HG03469 (cell line): Measurements from ENCODE around the gene DBNDD2.

Experiments
- ATAC-seq: cut with Tn5 transposase; IDR thresholded peaks from one replicate; pipeline ENCODE4 v1.9.1; 2021; ENCODE audit warnings: mild to moderate bottlenecking, moderate library complexity, moderate number of reproducible peaks; ENCODE audit not compliant: unreplicated experiment

Gene DBNDD2

DNA sequence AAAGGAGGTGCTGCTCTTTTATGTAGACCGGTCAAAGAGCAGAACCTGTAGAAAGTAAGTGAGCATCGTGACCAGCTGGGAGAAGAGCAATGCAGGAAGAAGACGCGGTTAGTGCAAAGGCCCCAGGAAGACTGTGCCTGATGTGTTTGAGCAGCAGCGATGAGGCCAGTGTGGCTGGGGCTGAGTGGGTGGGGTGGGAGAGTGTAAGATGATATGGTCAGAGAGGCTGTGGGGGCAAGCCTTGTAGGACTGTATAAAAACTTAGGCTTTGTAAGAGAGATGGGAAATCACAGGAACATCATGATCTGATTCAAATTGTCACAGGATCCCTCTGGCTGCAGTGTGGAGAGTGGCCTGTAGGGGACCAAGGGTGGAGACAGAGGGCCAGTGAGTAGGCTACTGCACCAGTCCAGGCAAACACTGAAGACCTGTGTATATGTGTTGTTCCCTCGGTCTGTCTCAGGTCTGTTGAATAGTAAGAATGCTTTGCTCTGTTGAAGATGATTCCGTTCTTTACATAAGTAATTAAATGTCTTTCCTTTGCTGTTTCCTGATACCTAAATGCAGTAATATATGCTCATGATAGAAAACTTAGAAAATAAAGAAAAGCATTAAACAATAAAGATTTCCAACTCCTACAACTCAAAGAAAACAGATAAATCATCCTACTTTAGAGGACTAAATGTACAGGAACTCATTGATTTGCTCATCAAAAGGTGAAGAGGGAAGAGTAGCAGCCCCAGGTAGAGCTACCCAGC lies 37.9 kb downstream of the DBNDD2 start:
- no peak for ATAC-seq

DNA sequence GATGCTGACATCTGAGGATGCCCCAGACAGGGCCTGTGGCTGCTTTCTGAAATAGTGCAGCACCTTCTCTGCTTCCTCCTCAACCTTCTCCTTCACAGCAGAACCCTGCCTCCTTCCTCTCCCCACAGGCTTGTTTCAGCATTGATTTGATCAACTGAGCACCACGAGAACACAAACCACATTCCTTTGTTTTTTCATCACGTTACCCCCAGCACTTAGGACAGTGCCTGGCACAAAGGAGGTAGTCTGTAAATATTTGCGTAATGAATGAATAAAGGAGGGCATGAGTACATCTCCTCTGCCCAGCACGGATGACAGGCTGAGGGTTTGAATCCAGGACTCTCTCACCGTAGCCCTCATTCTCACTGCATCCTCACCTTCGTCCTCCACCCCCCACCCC lies 40.2 kb downstream of the DBNDD2 start:
- no peak for ATAC-seq

DNA sequence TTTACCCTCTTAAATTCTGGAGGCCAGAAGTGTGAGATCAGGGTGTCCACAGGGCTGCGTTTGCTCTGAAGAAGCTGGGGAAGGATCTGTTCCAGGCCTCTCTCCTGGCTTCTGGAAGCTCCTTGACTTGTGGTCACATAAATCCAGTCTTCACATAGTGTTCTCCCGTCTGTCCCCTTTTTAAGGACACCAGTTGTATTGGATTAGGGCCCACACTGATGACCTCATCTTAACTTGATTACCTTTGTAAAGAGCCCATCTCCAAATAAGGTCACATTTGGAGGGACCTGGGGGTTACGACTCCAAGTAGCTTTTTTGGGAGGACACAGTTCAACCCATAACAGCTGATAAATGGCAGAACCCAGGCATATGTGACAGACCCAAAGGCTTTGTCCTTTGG lies 41.4 kb downstream of the DBNDD2 start:
- no peak for ATAC-seq

DNA sequence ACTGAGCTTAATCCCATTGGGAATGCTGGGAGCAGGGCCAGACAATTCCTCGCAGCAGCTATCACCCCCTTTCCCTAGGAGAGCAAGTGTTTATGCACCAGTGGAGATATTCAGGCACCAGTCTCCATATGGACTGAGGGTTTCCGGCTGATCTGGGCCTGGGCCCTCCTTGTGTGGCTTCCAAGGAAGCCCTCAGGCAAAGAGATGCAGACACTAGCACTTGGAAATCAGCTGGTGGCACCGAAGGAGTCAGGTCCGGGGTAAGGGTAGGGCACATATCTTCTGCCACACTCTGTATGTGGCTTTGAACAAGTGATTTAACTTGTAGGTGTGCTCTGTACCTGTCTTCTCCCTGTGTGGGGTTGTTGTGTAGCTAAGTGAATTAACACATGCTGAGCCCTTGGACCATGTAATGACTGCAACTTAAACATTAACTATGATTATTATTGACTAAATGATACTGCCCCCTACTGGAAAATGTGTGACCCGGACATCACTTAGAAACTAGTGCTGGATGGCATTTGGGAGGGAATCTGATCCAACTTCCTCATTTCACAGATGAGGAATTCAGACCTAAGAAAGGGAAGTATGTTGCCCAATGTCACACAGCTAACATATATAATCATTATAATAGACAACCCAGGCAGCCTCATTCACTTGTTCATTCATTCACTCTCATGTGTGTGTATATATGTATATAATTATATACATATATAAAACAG lies 42.2 kb downstream of the DBNDD2 start:
- no peak for ATAC-seq

DNA sequence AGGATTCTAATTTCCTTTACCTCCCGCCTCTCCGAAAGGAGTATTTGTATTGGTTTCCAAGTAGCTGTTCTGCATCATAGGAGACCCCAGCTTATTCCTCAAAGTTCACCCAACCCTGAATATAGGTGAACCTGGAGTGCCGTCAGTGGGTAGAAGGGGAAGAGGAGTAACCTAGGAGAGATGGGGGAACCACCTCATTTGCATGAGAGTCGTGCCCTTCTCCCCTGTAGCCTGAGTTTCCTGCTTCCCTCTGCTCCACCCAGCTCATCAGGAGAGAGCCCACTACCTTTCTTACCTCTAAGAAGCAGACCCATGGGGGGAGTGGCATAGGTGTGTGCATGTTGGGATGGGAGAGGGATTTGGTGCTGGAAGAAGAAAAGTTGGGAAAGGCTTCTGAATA lies 44.1 kb downstream of the DBNDD2 start:
- no peak for ATAC-seq

DNA sequence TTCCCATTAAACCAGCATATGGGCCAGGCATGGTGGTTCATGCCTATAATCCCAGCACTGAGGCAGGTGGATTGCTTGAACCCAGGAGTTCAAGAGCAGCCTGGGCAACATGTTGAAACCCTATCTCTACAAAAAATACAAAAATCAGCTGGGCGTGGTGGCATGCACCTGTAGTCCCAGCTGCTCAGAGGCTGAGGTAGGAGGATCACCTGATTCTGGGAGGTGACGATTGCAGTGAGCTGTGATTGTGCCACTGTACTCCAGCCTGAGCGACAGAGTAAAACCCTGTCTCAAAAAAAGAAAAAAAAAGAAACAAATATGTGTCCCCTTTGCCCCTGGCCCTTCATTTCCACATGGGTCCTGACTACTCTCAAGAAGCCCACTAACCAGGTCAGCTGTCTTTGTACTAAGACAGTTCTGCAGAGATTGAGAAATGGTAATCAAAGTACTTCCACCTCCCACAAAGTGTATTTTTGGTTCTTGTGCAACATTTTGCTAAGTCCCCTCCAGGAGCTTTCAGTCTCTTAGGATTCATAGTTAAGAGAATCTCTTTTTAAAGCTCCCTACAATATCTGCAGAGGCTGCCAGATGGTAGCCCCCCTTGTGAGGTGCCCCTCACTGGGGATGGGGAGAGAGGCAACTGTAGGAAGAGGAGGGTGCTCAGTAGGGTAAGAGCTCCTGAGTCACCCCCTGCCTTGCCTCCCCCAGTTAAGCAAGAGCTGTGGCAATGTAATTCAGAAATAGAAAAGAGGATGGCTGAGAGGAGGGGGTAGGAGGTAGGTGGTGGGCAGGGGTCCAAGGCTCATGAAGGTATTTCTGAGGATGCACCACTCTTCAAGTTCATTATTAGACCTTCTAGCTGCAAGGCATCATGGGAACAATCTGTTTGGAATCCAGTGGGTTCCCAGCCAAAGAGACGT lies 44.9 kb downstream of the DBNDD2 start:
- no peak for ATAC-seq

DNA sequence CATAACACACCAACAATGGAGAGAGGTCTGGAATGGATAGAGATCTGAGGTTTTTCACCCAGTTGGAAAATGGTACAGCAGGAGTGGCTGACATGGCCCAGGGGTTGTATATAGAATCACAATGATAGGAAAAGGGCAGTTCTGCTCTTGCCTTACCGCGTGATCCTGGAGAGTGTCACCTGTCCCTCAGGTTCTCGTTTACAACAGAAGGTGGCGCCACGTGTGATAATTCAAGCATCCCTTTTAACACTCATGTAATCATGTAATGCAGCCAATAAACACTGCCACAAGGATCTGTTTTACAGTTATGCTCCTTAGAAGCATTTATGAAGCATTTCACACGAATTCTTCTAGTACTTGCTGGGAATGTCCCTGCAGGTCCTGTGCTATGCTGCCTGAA lies 48.5 kb downstream of the DBNDD2 start:
- no peak for ATAC-seq

DNA sequence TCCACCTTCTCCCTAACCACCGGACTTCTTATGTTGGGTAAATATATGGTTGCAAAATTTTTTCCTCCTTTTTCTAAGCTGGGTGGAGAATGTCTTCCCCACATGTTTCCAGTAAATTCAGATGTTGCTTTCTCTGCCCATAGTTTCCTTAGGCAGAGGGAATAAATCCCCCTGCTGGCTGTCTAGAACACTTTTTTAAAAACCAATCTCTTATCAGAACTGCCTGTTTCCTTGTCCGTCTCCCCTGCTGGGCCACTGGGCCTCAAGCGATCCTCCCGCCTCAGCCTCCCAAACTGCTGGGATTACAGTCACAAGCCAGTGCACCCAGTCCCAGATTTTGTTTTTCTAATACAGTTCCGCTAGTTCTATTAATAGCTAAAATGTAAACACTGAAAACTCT lies 51.5 kb downstream of the DBNDD2 start:
- ATAC-seq = no peak
